ENCODE results near the gene DST. TPM values are rescaled to one million over a fixed set of nuclear protein-coding genes. Genes with fewer than 3 reads are reported as not detected.

The DST gene
- total and polyA plus RNA-seq, 2 of the 4 experiments (the other 2 are of a cell fraction), result 97.7 to 452 TPM

- Histone ChIP-seq H3K9ac (ENCODE audit: low read depth, low read length) (no peak overlapping the region), H2BK15ac (ENCODE audit: low read depth, low read length) (no peak overlapping the region), H3K4ac (ENCODE audit: low read depth, low read length) (no peak overlapping the region), H3K4me3 (ENCODE audit: insufficient read depth, low read depth, low read length) (no peak overlapping the region), H2BK5ac (ENCODE audit: low read depth, low read length, poor library complexity, severe bottlenecking) (peak overlapping the region; percentile 18), H4K5ac (ENCODE audit: low read depth, low read length) (no peak overlapping the region), H3K9me1 (ENCODE audit: insufficient read depth, low read length) (no peaks in the 10 kb centered on the region; the same call in 1 of the 2 replicates), H2AK9ac (replicated peaks; ENCODE audit: low read depth, low read length, poor library complexity) (no peak overlapping the region), H3K36me3 (ENCODE audit: control insufficient read depth, insufficient read depth, low read length) (peaks cover 9% of the 10 kb centered on the region), H2BK20ac (ENCODE audit: low read depth, low read length) (no peak overlapping the region), H3K23ac (ENCODE audit: low read depth, low read length) (no peak overlapping the region), H3K79me1 (ENCODE audit: low read depth in 1 of 2, low read length in 2 of 2) (peaks cover 19 to 60% of the 10 kb centered on the region in 2 experiments), H3K27me3 (ENCODE audit: control insufficient read depth, insufficient read depth, low read length) (no peaks in the 10 kb centered on the region), H3K18ac (ENCODE audit: low read depth, low read length) (no peak overlapping the region), H3K4me1 (ENCODE audit: control insufficient read depth, insufficient read depth, low read length) (peaks cover 4% of the 10 kb centered on the region; the same call in 1 of the 2 replicates), H2BK120ac (ENCODE audit: low read depth, low read length) (no peak overlapping the region), H4K20me1 (ENCODE audit: insufficient read depth, low read length) (peaks cover 14% of the 10 kb centered on the region; the same call in 1 of the 2 replicates), H4K8ac (ENCODE audit: low read depth in 2 of 2, low read length in 2 of 2) (no peak overlapping the region), H3K9me3 (ENCODE audit: control insufficient read depth, insufficient read depth, low read length) (no peaks in the 10 kb centered on the region), H3K4me2 (ENCODE audit: low read depth, low read length) (peak overlapping the region; percentile 57; the same call in 1 of the 2 replicates), H2AFZ (replicated peaks; ENCODE audit: low read length, poor library complexity) (no peak overlapping the region), H3K56ac (ENCODE audit: extremely low read depth, insufficient read depth, low read length) (no peak overlapping the region), H4K91ac (ENCODE audit: insufficient read depth, low read depth, low read length) (no peak overlapping the region), H3K27ac (ENCODE audit: insufficient read depth, low read length) (no peak overlapping the region), H2AK5ac (ENCODE audit: low read depth, low read length) (no peak overlapping the region), H3K14ac (replicated peaks; ENCODE audit: low read depth, low read length) (no peak overlapping the region)
- intact Hi-C loops (cut with micrococcal nuclease), result no loop called here
- WGBS, 2 experiments (ENCODE audit: extremely low coverage in 2 of 2, insufficient read length in 1 of 2), result no CpG with 5 or more reads among the region's 2 CpGs
- DNase-seq (no peak), ATAC-seq (ENCODE audit: low read depth) (peak; percentile 40; the same call in 1 of the 2 replicates)
- dilution Hi-C loops (cut with HindIII; ENCODE audit: low sequenced_read_pairs, unreplicated experiment), result no loop called here
- no TSS peak for BruUV-seq (replicated peaks)
- ChIA-PET CTCF (interaction anchor here (0.6 to 1.2 kb wide), 4 partner anchors 10 to 92 kb away, joined by 3 to 5 read pairs (median 3); no protein-coding TSS in a partner anchor), POLR2A (ENCODE audit: unreplicated experiment) (no interaction called here)
- in situ Hi-C loops (cut with MboI; ENCODE audit: low sequenced_read_pairs), result no loop called here
- no peak for TF ChIP-seq FOS (IDR thresholded peaks at IDR 0.05; ENCODE audit: low read depth, low read length)
- TF ChIP-seq RAD21 (IDR thresholded peaks at IDR 0.05; ENCODE audit: low read length), result peak; percentile 58
- TF ChIP-seq CEBPB (IDR thresholded peaks at IDR 0.05; ENCODE audit: low read depth, low read length), result no peak
- TF ChIP-seq BHLHE40 (IDR thresholded peaks at IDR 0.05; ENCODE audit: low read depth, low read length), result no peak
- TF ChIP-seq CHD1 (IDR thresholded peaks at IDR 0.05; ENCODE audit: low read depth, low read length), result no peak
- no peak for TF ChIP-seq MXI1 (IDR thresholded peaks at IDR 0.05; ENCODE audit: borderline replicate concordance, low read depth, low read length)
- no peak for TF ChIP-seq MAFK (IDR thresholded peaks at IDR 0.05; ENCODE audit: low read depth, low read length)
- no peak for TF ChIP-seq RCOR1 (IDR thresholded peaks at IDR 0.05; ENCODE audit: insufficient replicate concordance, low read length)
- TF ChIP-seq ELK1 (IDR thresholded peaks at IDR 0.05; ENCODE audit: borderline replicate concordance, low read depth, low read length), result no peak
- TF ChIP-seq MAZ (IDR thresholded peaks at IDR 0.05; ENCODE audit: borderline replicate concordance, low read depth, low read length), result no peak
- TF ChIP-seq, protein P1, sequence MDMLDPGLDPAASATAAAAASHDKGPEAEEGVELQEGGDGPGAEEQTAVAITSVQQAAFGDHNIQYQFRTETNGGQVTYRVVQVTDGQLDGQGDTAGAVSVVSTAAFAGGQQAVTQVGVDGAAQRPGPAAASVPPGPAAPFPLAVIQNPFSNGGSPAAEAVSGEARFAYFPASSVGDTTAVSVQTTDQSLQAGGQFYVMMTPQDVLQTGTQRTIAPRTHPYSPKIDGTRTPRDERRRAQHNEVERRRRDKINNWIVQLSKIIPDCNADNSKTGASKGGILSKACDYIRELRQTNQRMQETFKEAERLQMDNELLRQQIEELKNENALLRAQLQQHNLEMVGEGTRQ (IDR thresholded peaks at IDR 0.05; ENCODE audit: low read depth, low read length), result no peak
- TF ChIP-seq NFE2L2 (IDR thresholded peaks at IDR 0.05; ENCODE audit: low read depth, low read length), result no peak
- peak; percentile 48 for TF ChIP-seq CTCF (conservative IDR thresholded peaks at IDR 0.05; ENCODE audit: low read depth, low read length)
- no peak for TF ChIP-seq RFX5 (IDR thresholded peaks at IDR 0.05; ENCODE audit: low read depth, low read length)
- TF ChIP-seq SMC3 (IDR thresholded peaks at IDR 0.05; ENCODE audit: low read depth, low read length), result peak; percentile 32; the same call in 1 of the 2 replicates
- TF ChIP-seq POLR2A (IDR thresholded peaks at IDR 0.05; ENCODE audit: low read depth, low read length), result no peak
These were observed 93.7 kb downstream of the DST start for GRCh38 chr6:56549014-56549413.
